HUES6 (cell line): Measurements from ENCODE around the gene ARAF.
A peak's percentile ranks its signal among the peaks of the same experiment; 100 is the strongest.

Experiments used
- H3K27ac ChIP-seq: 2 replicates; pipeline ENCODE4 v1.7.0; 2013; ENCODE audit warnings: low read depth, mild to moderate bottlenecking, low read length, inconsistent platforms
- H3K27me3 ChIP-seq: 2 replicates; pipeline ENCODE4 v1.6.1; 2013; ENCODE audit warnings: low read length; ENCODE audit not compliant: control insufficient read depth, insufficient read depth
- H3K36me3 ChIP-seq: 2 replicates; pipeline ENCODE4 v1.6.1; 2013; ENCODE audit warnings: low read length; ENCODE audit not compliant: control insufficient read depth, insufficient read depth
- H3K4me1 ChIP-seq: 2 replicates; pipeline ENCODE4 v1.6.1; 2013; ENCODE audit warnings: low read length; ENCODE audit not compliant: control insufficient read depth, insufficient read depth
- H3K4me3 ChIP-seq: 2 replicates; pipeline ENCODE4 v1.5.1; 2013; ENCODE audit warnings: low read depth, low read length
- H3K9ac ChIP-seq: one replicate; pipeline ENCODE4 v1.6.1; 2013; ENCODE audit warnings: mild to moderate bottlenecking, low read length
- H3K9me3 ChIP-seq: 2 replicates; pipeline ENCODE4 v1.6.1; 2013; ENCODE audit warnings: low read depth, low read length; ENCODE audit not compliant: control insufficient read depth, insufficient read depth

ARAF gene

DNA sequence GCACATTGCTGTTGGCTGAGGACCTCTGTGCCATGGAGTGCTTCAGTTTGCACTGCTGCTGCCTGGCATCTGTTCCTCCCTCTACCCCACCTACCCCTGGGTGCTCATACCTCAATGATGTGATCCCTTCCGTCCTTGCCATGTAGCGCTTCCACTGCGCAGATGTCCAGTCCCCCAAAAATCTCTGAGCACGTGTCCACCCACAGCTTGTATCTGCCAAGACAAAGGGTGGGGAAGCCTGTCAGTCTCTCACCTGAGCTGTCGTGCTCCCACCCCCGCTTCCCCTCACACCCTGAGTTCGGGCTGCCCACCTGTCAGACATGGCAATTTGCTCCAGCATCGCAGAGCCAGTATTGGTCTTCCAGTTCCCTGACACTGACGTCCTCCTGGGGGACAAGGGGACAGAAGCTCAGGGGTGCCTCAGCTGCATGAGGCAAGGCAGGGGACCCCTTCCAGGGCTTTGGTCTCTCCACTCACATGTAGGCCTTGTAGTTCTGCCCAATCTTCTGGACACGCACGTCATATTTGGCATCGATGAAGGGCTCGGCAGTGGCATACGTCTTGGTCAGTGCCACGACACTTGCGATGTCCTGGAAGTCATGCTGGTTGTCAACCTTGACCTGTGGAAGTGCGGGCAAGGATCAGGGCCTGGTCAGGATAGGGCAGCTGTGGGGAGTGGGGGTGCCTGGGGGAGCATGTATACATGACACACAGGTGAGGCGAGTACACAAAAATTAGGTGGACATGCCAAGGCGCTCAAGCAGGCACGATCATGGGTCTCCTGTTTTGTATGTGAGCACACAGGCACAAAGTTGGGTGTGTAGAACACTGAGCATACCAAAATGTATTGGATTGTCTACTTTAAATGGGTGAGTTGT, 15.3 kb downstream of the ARAF start:
- Histone ChIP-seq H3K4me1 (peaks cover 28% of the 10 kb centered on the region), H3K27ac (no peak overlapping the region), H3K36me3 (peaks cover 8% of the 10 kb centered on the region), H3K9ac (no peak overlapping the region), H3K4me3 (no peak overlapping the region), H3K27me3 (no peaks in the 10 kb centered on the region), H3K9me3 (peaks cover 13% of the 10 kb centered on the region; the same call in 1 of the 2 replicates)

DNA sequence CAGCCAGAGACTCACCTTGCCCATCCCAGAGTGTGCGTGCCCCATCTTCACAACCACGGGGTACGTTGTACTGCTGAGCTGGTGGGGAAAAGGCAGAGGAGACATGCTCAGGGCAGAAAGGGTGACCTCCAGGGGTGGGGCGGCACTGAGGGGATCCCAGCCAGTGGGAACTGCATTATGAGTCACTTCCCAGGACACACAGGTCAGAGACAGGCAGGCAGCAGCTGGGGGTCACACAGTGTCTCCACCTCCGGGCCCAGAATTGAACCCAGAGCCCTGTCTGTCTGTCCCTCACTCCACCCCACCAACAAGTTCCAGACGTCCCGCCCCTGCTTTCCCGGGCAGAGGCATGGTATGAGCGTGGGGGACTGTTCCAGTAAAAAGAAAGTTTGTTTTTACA, 16.4 kb downstream of the ARAF start:
- Histone ChIP-seq H3K36me3 (no peaks in the 10 kb centered on the region), H3K4me3 (no peak overlapping the region), H3K9me3 (peaks cover 12% of the 10 kb centered on the region; the same call in 1 of the 2 replicates), H3K9ac (no peak overlapping the region), H3K4me1 (peaks cover 31% of the 10 kb centered on the region), H3K27ac (no peak overlapping the region), H3K27me3 (no peaks in the 10 kb centered on the region)

DNA sequence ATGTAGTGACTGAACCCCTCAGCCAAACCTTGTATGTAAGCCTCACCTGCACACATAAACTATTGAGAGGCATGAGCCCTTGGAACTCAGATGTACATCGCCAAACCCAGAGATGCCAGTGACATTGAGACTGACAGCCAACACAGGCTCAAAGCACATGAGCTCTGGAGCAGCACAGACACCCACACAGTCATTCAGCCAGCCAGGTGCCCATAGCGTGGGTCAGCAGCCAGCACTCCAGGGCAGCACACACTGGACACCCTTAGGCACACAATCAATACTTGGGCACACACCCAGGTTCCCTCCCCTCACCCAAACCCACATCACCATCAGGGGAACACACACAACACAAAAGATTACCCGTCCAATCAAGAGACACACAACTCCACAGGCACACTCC, 16.9 kb downstream of the ARAF start:
- Histone ChIP-seq H3K27me3 (no peaks in the 10 kb centered on the region), H3K36me3 (no peaks in the 10 kb centered on the region), H3K27ac (no peak overlapping the region), H3K4me3 (no peak overlapping the region), H3K9ac (no peak overlapping the region), H3K9me3 (peaks cover 10% of the 10 kb centered on the region; the same call in 1 of the 2 replicates), H3K4me1 (peaks cover 26% of the 10 kb centered on the region)

DNA sequence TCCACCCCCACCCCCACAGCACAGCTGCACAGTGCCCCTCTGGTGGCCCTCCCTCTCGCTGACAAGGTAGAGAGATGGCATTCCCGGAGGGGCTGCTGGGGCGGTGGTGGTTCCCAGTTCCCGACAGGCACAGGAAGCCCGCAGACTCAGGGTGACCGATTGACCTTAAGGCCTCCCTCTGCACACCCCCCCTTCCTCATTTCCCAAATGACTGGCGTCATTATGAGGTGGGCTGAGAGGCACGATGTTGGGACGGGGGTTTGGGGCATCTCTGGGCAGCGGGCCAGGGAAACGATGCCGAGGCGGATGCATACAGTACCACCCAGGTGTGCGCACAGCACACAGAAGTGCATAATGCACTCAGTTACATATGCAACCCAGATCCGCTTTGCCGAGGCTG, 17.7 kb downstream of the ARAF start:
- Histone ChIP-seq H3K36me3 (no peaks in the 10 kb centered on the region), H3K27ac (no peak overlapping the region), H3K27me3 (no peaks in the 10 kb centered on the region), H3K9ac (no peak overlapping the region), H3K4me1 (peaks cover 19% of the 10 kb centered on the region; the same call in 1 of the 2 replicates), H3K4me3 (no peak overlapping the region), H3K9me3 (peaks cover 6% of the 10 kb centered on the region; the same call in 1 of the 2 replicates)

DNA sequence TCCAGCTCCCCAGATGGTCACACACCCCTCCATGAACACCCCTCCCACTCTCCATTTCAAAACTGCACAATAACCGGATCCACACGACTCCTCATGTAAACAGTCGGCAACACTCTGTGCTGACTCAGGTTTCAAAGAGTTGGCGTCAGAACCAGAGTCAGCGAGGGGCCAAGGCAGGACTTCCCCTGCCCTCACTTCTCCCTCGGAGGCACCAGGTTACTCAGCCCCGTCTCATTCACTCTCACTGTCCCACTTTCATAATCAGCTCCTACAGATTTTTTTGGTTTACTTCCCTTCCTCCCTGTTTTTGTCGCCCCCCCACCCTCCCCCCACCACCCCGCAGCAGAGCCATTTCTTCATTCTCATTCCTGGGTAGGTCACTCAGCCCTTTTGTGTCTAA, 18.5 kb downstream of the ARAF start:
- Histone ChIP-seq H3K4me3 (no peak overlapping the region), H3K27me3 (no peaks in the 10 kb centered on the region), H3K27ac (no peak overlapping the region), H3K4me1 (peaks cover 17% of the 10 kb centered on the region; the same call in 1 of the 2 replicates), H3K9me3 (peaks cover 6% of the 10 kb centered on the region; the same call in 1 of the 2 replicates), H3K9ac (no peak overlapping the region), H3K36me3 (no peaks in the 10 kb centered on the region)

DNA sequence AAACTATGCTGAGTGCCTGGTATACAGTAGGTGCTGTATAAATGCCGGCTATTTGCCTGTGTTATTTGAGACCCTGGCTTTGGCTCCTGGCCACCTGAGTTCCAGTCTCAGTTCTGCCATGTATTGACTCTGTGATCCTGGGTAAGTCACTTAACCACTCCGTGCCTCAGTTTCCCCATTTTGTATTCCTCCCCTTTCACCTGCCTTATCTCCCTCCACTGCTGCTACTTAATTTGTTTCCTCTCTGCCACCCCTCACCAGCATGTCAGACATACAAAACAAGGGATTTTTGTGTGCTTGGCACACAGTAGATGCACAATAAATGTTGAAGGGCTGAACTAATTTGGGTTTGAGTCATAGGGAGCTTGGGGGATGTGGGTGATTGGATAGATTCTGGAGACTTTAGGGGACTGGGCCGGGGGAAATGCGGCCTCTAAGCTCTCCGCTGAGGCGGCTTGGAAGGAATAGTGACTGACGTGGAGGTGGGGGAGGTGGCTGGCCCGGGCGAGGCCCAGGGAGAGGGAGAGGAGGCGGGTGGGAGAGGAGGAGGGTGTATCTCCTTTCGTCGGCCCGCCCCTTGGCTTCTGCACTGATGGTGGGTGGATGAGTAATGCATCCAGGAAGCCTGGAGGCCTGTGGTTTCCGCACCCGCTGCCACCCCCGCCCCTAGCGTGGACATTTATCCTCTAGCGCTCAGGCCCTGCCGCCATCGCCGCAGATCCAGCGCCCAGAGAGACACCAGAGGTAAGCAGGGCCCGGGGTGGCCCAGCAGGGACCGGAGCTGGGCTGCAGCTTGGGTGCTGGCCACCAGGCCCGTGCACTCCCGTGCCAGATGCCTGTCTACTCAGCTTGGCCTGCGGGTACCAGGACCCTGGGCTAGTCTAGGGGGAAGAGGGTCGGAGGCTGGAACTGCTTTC, 21.0 kb downstream of the ARAF start, which contains the start of gene TIMP1:
Gene TIMP1, plus strand, starts transcription at position 706 of the 917 bp plus-strand sequence. CDS start 980 bp downstream, outside the sequence.
- Histone ChIP-seq H3K27ac (no peak within 1 kb of the TSS), H3K4me3 (peak within 1 kb of the TSS; percentile 63), H3K9ac (peak within 1 kb of the TSS; percentile 69), H3K9me3 (peaks cover 3% of the 10 kb centered on the region; the same call in 1 of the 2 replicates), H3K4me1 (peaks cover 12% of the 10 kb centered on the region; the same call in 1 of the 2 replicates), H3K27me3 (no peaks in the 10 kb centered on the region), H3K36me3 (peaks cover 9% of the 10 kb centered on the region; the same call in 1 of the 2 replicates)

DNA sequence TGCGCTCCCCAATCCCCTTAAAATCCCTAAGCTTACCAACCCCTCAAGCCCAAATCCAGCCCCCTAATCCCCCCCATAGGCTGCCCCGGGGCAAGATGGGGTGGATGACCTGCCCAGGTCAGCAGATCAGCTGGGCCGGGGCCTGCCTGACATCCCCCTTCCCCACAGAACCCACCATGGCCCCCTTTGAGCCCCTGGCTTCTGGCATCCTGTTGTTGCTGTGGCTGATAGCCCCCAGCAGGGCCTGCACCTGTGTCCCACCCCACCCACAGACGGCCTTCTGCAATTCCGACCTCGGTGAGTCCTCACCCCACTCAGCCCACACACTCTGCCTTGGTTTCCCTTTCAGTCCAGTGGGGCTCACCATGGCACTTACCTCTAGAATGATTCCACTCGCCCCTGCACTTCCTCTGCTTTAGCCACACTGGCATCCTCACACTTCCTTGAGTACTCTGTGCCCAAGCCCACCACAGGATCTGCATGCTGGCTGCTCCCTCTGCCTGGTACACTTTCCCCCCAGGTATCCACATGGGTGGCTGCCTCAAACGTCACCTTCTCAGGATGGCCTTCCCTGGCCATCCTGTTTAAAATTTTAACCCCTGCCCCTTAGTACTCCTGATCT, 22.3 kb downstream of the ARAF start:
- no peak overlapping the region for H3K27ac ChIP-seq
- H3K27me3 ChIP-seq = no peaks in the 10 kb centered on the region
- no peak overlapping the region for H3K9ac ChIP-seq
- peaks cover 7% of the 10 kb centered on the region; the same call in 1 of the 2 replicates for H3K9me3 ChIP-seq
- peaks cover 10% of the 10 kb centered on the region; the same call in 1 of the 2 replicates for H3K36me3 ChIP-seq
- peaks cover 12% of the 10 kb centered on the region; the same call in 1 of the 2 replicates for H3K4me1 ChIP-seq
- H3K4me3 ChIP-seq = peak overlapping the region; percentile 63; the same call in 1 of the 2 replicates

DNA sequence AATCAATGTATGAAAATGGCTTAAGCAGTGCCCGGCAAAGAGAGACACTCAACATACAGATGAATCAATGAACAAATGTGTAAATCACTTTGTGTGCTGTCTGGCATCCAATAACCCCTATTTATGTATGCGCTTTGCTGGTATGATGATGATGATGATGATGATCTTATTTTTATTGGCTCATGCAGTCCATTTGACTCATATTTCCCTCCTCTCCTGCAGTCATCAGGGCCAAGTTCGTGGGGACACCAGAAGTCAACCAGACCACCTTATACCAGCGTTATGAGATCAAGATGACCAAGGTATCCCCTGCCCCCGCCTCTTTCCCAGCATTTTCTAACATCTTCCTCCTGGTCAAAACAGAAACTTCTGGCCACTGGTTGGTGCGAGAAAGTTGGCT, 23.7 kb downstream of the ARAF start:
- H3K27me3 ChIP-seq = no peaks in the 10 kb centered on the region
- H3K4me3 ChIP-seq = no peak overlapping the region
- H3K36me3 ChIP-seq = peaks cover 10% of the 10 kb centered on the region; the same call in 1 of the 2 replicates
- peaks cover 7% of the 10 kb centered on the region; the same call in 1 of the 2 replicates for H3K9me3 ChIP-seq
- H3K4me1 ChIP-seq = peaks cover 7% of the 10 kb centered on the region; the same call in 1 of the 2 replicates
- no peak overlapping the region for H3K27ac ChIP-seq
- no peak overlapping the region for H3K9ac ChIP-seq

DNA sequence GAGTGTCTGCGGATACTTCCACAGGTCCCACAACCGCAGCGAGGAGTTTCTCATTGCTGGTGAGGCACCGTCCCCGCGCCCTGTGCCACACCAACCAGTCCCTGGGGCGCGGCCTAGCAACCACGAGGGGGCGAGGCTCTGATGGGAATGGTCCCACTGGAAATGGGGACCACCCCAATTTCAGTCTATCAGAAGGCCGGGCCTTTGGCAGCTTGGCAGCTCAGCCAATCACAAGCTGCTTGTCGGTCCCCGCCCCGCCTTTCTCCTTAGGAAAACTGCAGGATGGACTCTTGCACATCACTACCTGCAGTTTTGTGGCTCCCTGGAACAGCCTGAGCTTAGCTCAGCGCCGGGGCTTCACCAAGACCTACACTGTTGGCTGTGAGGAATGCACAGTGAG, 24.3 kb downstream of the ARAF start:
- Histone ChIP-seq H3K9ac (no peak overlapping the region), H3K4me3 (no peak overlapping the region), H3K9me3 (peaks cover 8% of the 10 kb centered on the region; the same call in 1 of the 2 replicates), H3K27ac (no peak overlapping the region), H3K4me1 (peaks cover 7% of the 10 kb centered on the region; the same call in 1 of the 2 replicates), H3K27me3 (no peaks in the 10 kb centered on the region), H3K36me3 (peaks cover 10% of the 10 kb centered on the region; the same call in 1 of the 2 replicates)
